Measurements from ENCODE around the gene BRPF1.

DNA sequence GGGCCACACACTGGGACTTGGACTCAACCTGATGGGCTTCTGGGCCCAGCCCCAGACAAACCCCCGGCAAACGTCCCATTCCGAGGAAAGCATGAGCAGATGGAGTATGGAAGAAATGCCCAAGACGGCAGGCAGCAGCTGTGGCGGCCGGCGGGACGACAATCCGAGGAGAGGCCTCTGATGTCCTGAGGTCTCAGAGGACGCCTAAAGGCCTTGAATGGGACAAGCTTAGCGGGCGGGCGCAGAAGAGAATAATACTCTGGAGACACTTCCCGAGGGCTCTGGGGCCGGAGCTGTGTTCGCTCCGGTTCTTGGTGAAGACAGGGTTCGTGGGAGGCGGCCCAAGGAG lies 17.7 kb downstream of the BRPF1 start:
- TF ChIP-seq CTCF (IDR thresholded peaks at IDR 0.05) = no peak
- TF ChIP-seq POLR2A (IDR thresholded peaks at IDR 0.05) = no peak

Measured in uterus (tissue), 2 donors.